GF-D8 (cell line): ENCODE measurements around the gene TCF12.

ENCODE experiments used
- DNase-seq: peaks from one replicate; lab custom pipeline; 2025; lab: John Stamatoyannopoulos, UW

Gene TCF12

DNA sequence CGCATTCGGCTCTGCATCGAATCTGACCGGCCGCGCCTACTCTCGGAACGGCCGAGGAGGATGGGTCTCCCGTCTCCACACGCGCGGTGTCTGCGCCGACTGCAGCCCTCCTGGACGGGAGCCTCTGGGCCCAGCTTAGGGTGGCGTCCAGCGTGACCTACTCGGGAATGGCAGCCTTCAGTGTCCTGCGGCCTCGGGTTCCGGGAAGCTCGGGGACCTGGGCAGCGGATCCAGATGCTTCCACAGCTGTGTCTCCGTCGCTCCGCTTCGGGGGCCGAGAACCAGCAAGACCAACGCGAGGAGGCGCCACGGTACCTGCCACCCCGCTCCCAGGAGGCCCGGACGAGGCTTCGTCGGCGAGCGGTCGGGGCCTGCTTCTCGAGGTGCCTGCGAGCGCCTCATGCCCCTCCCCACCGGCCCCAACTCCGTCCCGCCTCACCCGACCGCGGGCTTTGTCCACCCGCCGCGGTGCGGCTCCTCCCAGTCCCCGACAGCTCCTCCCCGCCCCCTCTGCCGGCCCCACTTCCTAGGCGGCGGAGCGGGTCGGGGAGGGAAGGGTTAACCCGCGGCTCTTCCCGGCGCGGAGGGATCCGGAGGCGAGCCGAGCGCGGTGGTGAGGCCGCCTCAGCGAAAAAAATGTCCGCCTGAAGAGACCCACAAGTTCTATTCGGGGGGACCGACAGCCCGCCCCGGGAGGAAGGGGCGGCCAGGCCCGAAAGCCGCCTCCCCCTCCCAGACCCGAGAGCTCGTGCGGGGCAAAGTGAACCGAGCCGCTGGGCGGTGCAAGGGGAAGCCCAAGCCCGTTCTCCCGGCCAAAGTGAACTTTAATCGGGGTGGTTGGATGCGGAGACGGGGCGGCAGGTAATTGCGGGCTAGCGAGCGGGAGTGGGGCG lies at the start of gene TCF12:
Gene TCF12 (plus strand): TSS at position 599 of the 893 bp plus-strand sequence. CDS start 1,270 bp downstream, outside the sequence.
- DNase-seq, result peak; percentile 85

DNA sequence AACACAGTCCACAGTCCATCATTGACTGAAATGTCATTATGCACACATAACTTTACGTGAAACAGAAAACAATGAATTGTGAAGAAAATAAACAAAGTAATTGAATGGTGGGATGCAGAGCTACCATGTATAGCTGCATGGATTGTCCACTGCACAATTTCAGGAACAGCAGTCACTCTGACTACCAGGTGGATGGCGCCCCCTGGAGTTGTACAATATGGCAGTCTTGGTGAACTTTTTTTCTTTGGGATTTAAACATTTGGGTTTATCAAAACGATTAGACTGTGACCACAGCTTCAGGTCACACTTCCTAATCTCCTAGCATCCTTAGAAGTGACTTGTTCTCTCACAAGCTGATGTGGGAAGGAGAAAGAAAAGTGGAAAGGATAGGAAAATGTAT lies 48.9 kb upstream of the TCF12 start:
- DNase-seq, result no peak

- no peak for DNase-seq
These were observed 47.3 kb upstream of the TCF12 start for GRCh38 chr15:56871185-56871584.

GRCh38 chr15:56871867-56872266 lies 46.6 kb upstream of the TCF12 start:
- DNase-seq, result no peak

DNA sequence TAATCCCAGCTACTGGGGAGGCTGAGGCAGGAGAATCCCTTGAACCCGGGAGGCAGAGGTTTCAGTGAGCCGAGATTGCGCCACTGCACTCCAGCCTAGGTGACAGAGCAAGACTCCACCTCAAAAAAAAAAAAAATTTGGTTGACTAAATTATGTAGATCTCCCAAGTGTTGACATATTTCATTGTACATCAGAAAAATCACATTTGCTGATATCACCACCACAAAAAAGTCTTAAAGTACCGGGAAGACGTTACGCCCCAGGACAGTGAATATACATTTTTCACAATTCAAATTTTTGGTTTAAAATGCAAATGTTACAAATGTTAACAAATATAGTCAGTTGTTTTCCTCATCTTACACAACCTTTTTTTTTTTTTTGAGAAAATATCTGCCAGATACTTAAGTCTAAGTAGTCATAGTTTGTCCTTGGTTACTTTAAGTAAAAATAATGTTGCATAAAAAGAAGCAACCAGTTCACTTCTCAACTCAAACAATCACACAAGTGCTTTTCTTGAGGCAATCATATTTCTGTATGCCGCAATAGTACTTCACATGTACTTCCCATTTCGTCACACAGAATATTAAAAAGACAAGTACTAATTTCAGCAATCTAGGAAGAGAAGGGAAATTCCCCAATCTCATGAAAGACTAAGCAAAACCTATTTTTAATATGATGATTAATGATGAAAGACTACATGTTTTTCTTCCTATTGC lies 41.0 kb upstream of the TCF12 start:
- peak; percentile 52 for DNase-seq

GRCh38 chr15:56879502-56879901 lies 38.9 kb upstream of the TCF12 start:
- no peak for DNase-seq

- no peak for DNase-seq
These were observed 35.4 kb upstream of the TCF12 start for GRCh38 chr15:56883088-56883487.

GRCh38 chr15:56886363-56886931 lies 32.0 kb upstream of the TCF12 start:
- DNase-seq, result peak; percentile 29

DNA sequence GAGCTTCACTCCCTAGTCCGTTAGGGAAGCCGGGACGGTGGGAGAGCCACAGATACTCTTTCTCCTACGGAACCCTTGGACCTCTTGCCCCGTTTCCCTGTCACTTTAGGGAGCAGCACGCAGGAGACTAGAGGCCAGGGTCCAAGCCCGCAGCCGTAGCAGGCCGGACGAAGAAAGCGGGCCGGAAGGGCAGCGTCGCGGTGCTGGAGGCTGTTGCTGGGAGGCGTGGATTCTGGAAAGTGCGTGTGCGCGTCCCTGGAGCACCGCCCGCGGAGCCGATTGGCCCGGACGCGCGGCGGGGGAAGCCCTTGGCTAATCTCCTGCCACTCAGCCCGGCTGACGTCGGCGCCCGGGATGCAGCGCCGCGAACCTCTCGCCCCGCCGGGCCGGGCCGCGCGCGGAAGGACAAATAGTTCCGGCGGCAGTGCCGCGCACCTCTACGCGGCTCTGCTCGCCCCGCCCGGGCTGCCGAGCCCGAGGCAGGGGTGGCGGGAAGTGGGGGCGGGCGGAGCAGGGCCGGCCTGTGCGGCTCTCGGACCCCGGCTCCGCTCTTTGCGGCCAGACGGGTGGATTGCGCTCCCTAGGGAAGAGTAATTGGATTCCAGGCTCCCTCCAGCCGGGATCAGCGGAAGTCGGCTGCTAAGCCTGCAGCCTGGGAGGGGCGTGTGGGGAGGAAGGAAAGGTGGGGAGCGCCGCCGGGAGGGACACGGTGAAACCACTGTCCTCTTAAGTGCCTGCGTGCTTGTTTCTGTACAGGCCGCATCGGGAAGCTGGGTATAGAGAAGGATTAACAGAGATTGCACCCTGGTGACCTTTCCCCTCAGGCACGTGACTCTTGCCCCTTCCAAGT lies 31.3 kb upstream of the TCF12 start:
- peak; percentile 83 for DNase-seq

GRCh38 chr15:56887782-56888438 lies 30.5 kb upstream of the TCF12 start:
- no peak for DNase-seq

DNA sequence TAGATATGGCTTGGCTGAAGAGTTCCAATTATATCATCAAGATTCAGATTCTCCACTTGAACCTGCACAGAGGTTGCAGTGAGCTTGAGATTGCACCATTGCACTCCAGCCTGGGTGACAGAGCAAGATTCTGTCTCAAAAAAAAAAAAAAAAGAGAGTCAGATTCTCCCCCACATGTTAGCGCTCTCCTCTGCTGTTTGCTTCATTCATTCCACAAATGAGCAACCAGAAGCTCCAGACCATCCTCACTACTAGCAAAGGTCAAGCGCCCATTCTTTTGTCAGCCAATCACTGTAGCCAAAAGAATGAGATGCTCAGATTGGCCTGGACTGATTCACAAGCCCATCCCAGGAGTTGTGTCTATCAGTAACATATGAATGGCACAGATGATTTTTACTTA lies 28.4 kb upstream of the TCF12 start:
- DNase-seq, result no peak

DNA sequence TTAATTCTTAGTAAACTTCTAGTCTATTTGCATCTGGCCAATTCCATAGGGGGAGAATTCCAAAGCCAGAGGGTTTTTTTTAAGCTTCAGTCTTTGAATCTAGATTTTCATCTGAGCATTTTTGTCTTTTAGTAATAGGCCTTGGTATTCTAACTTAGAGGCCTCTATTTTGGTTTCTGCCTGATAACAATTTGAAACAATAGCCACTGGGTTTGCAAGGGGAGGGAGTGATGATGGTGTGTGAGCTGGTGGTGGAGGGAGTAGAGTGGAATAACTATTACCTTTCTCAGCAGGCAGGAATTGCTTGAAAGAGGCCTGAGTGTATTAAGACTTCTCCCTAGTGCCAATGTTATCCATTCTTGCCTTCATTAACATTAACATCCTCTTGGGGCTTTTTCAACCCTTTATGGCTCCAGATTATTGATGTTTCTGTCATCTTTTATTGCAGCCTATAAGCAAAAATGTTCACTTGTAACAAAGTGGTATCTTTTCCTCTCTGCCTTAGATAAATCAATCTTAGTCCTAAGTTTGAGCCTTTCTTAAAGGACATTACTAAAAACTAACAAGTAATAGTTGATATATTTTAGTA lies 26.5 kb upstream of the TCF12 start:
- no peak for DNase-seq

DNA sequence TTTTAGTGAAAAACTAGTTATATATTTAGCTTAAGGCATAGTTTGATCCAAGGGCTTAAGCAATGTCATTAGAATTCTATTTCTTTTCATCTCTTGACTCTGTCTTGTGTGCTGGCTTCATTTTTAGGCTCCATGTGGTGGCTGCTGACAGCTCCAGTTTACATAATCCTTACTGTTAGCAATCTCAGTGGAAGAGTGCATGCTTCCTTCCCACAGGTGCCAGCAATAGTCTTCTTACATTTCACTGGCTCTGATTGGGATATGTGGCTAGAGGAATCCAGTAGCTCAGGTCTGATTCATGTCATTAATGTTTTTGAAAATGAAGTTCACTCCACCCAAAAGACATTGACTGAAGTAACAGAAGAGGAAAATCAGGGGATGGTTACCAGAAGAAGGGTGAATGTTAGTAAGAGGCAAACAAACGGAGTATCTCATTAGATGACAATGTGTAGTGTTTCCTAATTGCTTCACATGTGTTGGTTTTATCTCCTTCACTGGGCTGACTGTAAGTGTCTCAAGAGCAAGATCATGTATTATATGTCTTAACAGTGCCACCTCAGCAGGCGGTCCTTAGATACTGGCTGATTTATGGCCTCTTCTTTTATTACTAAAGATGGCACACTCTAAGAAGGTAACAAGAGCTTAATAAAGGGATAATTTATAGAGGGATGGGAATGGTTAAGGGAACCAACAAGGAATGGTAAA lies 25.6 kb upstream of the TCF12 start:
- DNase-seq, result no peak

GRCh38 chr15:56893364-56893678 lies 25.1 kb upstream of the TCF12 start:
- DNase-seq, result no peak

- DNase-seq, result no peak
These were observed 23.8 kb upstream of the TCF12 start for GRCh38 chr15:56894601-56895000.

GRCh38 chr15:56901931-56902330 lies 16.5 kb upstream of the TCF12 start:
- DNase-seq, result no peak

DNA sequence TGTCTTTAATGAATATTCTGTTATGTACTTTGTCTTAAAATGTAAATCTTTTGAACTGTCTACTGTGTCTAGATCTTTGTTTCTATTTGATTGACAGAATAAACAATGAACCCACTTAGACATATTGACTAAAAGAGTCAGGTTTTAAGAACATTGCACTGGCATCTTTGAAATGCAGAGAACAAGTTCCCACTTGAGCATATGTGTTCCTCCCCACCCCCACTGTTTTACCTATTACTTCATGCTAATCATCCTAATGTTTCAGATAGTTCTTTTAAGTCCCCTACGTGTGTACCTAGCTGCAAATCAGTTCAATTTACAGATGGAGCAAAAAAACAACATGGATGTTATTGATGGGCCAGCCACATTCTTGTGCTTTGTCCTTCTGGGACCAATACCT lies 11.7 kb upstream of the TCF12 start:
- DNase-seq, result no peak

DNA sequence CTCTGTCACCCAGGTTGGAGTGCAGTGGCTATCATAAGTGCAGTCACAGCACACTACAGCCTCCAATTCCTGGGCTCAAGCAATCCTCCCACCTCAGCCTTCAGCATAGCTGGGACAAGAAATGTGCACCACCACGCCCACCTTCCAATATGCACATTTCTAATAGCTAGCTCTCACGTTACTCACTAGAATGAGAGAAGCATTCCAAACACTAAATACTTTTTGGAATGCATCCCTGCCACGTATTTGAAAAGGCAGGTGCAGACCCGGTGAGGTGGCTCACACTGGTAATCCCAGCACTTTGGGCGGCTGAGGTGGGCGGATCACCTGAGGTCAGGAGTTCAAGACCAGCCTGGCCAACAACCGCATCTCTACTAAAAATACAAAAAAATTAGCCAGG lies 7.6 kb upstream of the TCF12 start:
- no peak for DNase-seq

- peak; percentile 29 for DNase-seq
These were observed 5.2 kb upstream of the TCF12 start for GRCh38 chr15:56913241-56913640.

- DNase-seq, result peak; percentile 39
These were observed 4.8 kb upstream of the TCF12 start for GRCh38 chr15:56913670-56914069.

GRCh38 chr15:56915888-56916287 lies 2.6 kb upstream of the TCF12 start:
- DNase-seq, result no peak
